HepG2 (cell line): ENCODE data around the gene PROX1.

Source experiments
- CHCHD3 ChIP-seq: sonication (generic); formaldehyde crosslinking; IDR thresholded peaks from 2 replicates; pipeline ENCODE4 v1.8.0; 2022; ENCODE audit warnings: mild to moderate bottlenecking, missing genetic modification reagents, moderate library complexity
- ZSCAN22 ChIP-seq: sonication (generic); formaldehyde crosslinking; IDR thresholded peaks from 2 replicates; pipeline ENCODE4 v1.4.0; 2020; ENCODE audit warnings: mild to moderate bottlenecking, missing genetic modification reagents

- TF ChIP-seq CHCHD3: no peak
- no peak for TF ChIP-seq ZSCAN22 (CRISPR knock-in tag)
These were observed 4.0 kb upstream of the PROX1 start for GRCh38 chr1:213983493-213984386.
